Tibial artery (tissue), 4 donors: ENCODE results near the gene FKBP10.
A peak's percentile ranks its signal among the peaks of the same experiment; 100 is the strongest.

Source experiments
- DNase-seq, 2 donors: peaks; one replicate each; pipeline ENCODE4 v3.0.0-alpha.2; 2019
- H3K27ac ChIP-seq, 2 donors: fragments of 200-600 bp; sonication (generic) in 1 of 2; 1 replicate in 1 of 2; 2 replicates in 1 of 2; pipeline ENCODE4 v1.5.1; 2018 to 2019; ENCODE audit warnings: mild to moderate bottlenecking in 1 of 2
- H3K27me3 ChIP-seq, 2 donors: fragments of 200-600 bp; sonication (generic) in 1 of 2; one replicate each; pipeline versions ENCODE4 v1.5.1 to v1.6.0; 2016 to 2019
- H3K36me3 ChIP-seq, 3 donors: fragments of 200-600 bp; sonication (generic) in 2 of 3; one replicate each; pipeline ENCODE4 v1.5.1; 2016 to 2019; ENCODE audit warnings: mild to moderate bottlenecking in 2 of 3
- H3K4me1 ChIP-seq, 4 donors: fragments of 200-600 bp; sonication (generic) in 2 of 4; 1 replicate in 3 of 4; 2 replicates in 1 of 4; pipeline ENCODE4 v1.5.1; 2016 to 2019
- H3K4me3 ChIP-seq, 2 donors: fragments of 200-600 bp; sonication (generic) in 1 of 2; 1 replicate in 1 of 2; 2 replicates in 1 of 2; pipeline ENCODE4 v1.5.1; 2018 to 2019; ENCODE audit warnings: mild to moderate bottlenecking in 2 of 2
- H3K9me3 ChIP-seq, 3 donors: fragments of 200-600 bp; sonication (generic) in 1 of 3; one replicate each; pipeline ENCODE4 v1.5.1; 2016 to 2019
- intact Hi-C: fragments of 100-400 bp; cut with DNase I; formaldehyde crosslinking; loops from one replicate; pipeline ENCODE4 v1.15.0; 2023; ENCODE audit warnings: low total_unique reads
- TF ChIP-seq, protein P1 (sequence below), 2 experiments: fragments of 200-600 bp in 1 of 2; fragments of 450-650 bp in 1 of 2; IDR thresholded peaks; one replicate each; pipeline ENCODE4 v1.5.1; 2017 to 2019; ENCODE audit warnings: antibody characterized with exemption in 2 of 2, mild to moderate bottlenecking in 1 of 2, moderate library complexity in 1 of 2

The FKBP10 gene

DNA sequence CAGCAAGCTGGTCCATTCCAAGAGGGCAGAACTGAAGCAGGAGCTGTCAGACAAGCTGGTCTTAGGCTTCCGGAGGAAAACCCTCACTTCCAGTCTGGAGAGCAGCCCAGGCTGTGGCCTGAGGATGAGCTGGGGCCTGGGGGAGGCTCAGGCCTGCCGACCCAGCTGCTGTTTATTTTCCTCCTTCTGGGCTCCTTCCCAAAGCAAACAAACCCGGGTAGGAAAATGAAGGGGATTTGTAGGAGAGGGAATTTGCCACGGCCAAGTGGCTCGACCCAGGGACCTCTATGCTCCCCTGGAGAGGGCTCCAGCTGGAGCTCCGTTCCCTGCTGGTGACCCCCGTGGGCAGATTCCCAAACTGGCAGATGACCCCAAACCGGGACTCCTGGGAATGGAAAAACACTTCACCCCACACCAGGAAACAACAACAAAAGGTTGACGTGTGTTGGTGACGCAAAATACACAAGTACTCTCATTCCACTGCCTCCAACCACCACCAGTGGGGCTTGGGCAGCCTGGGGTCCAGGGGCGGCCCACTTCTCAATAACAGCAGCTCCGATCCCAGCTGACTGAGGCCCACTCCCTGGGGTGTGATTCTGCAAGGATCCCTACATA, 35.1 kb upstream of the FKBP10 start:
- intact Hi-C loops, result no loop called here
- Histone ChIP-seq H3K27ac (peak overlapping the region; percentile 30 to 50), H3K36me3 (peaks cover 0 to 8% (median 0%) of the 10 kb centered on the region in 3 donors), H3K4me1 (peaks cover 0 to 71% (median 21%) of the 10 kb centered on the region in 4 donors), H3K9me3 (no peaks in the 10 kb centered on the region), H3K4me3 (no peak overlapping the region), H3K27me3 (peaks cover 0 to 7% of the 10 kb centered on the region in 2 donors)
- TF ChIP-seq, protein P1, sequence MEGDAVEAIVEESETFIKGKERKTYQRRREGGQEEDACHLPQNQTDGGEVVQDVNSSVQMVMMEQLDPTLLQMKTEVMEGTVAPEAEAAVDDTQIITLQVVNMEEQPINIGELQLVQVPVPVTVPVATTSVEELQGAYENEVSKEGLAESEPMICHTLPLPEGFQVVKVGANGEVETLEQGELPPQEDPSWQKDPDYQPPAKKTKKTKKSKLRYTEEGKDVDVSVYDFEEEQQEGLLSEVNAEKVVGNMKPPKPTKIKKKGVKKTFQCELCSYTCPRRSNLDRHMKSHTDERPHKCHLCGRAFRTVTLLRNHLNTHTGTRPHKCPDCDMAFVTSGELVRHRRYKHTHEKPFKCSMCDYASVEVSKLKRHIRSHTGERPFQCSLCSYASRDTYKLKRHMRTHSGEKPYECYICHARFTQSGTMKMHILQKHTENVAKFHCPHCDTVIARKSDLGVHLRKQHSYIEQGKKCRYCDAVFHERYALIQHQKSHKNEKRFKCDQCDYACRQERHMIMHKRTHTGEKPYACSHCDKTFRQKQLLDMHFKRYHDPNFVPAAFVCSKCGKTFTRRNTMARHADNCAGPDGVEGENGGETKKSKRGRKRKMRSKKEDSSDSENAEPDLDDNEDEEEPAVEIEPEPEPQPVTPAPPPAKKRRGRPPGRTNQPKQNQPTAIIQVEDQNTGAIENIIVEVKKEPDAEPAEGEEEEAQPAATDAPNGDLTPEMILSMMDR (IDR thresholded peaks at IDR 0.05), result no peak
- DNase-seq, result peak in 1 of 2 donors; percentile 43

DNA sequence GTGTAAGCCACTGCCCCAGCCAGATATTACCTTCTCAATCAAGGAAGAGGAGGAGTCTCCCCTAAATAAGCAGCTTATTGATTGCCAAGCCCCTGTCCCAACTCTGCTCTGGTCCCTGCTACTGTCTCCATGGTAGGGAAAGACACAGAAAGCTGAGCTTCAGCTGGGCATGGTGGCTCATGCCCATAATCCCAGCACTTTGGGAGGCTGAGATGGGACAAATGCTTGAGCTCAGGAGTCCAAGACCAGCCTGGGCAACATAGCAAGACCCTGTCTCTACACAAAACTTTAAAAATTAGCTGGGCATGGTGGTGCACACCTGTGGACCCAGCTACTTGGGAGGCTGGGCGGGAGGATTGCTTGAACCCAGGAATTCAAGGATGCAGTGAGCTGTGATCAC, 32.9 kb upstream of the FKBP10 start:
- H3K27ac ChIP-seq, result no peak overlapping the region
- H3K27me3 ChIP-seq, result peaks cover 0 to 25% of the 10 kb centered on the region in 2 donors
- TF ChIP-seq, protein P1 (IDR thresholded peaks at IDR 0.05), result no peak
- peaks cover 0 to 68% (median 28%) of the 10 kb centered on the region in 4 donors for H3K4me1 ChIP-seq
- no peaks in the 10 kb centered on the region for H3K9me3 ChIP-seq
- DNase-seq, result no peak
- H3K36me3 ChIP-seq, result peaks cover 0 to 4% (median 0%) of the 10 kb centered on the region in 3 donors
- intact Hi-C loops, result no loop called here
- H3K4me3 ChIP-seq, result no peak overlapping the region

DNA sequence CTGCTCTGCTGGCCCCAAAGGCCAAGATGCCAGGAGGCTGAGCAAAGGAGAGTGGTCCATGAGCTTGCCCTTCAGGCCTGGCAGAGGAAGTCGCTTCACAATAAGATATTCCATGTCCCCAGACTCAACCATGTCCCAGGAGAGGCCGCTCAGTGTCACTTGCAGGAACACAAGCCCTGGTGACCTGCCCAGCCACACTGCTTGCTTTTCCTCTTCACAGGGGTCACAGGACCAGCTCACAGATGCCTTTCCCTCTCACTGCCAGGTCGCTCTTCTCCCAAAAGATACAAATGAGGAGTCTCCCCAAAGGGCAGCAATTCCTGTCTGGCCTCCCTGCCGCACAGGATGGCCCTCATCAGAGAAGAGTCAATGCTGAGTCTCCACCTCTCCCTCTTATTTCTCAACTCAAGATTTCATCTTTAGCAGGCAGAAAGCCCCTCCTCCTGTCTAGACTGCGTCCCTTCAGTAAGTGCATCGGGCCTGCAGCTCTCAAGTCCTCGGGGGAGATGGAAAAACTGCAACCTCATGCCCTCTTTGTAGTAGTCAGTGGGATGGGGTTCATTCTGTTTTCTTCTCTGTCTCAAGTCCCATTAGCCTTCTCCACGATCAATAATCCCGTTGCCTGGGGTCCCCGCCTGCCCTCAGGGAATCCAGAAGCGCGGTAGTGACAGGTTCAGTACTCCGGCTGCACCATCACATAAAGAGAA, 31.2 kb upstream of the FKBP10 start:
- peaks cover 0 to 40% of the 10 kb centered on the region in 2 donors for H3K27me3 ChIP-seq
- DNase-seq, result no peak
- H3K36me3 ChIP-seq, result peaks cover 0 to 4% (median 0%) of the 10 kb centered on the region in 3 donors
- intact Hi-C loops, result no loop called here
- peaks cover 0 to 66% (median 40%) of the 10 kb centered on the region in 4 donors for H3K4me1 ChIP-seq
- TF ChIP-seq, protein P1 (IDR thresholded peaks at IDR 0.05), result no peak
- no peaks in the 10 kb centered on the region for H3K9me3 ChIP-seq
- H3K4me3 ChIP-seq, result no peak overlapping the region
- H3K27ac ChIP-seq, result peak overlapping the region in 1 of 2 donors; percentile 11

DNA sequence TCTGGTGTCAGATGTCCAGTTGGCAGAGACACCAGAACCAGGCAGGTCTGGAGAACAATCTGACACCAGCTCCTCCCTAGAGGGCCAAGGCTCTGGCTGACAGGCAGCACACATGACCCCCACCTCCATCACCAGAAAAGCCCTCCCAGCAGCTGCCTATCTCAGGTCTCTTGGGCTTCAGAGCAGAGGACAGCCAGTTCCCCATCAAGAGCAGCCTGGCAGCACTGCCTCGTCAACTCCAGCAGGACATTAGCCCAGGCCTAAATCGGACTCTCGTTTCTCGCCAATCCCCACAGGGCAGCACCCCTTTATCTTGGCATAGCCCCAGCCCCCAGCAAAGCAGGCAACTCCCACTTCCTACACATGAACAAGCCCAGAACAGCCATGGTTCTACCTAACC, 30.7 kb upstream of the FKBP10 start:
- DNase-seq, result peak; percentile 49 to 76
- Histone ChIP-seq H3K27me3 (peaks cover 0 to 44% of the 10 kb centered on the region in 2 donors), H3K27ac (peak overlapping the region in 1 of 2 donors; percentile 21), H3K9me3 (no peaks in the 10 kb centered on the region), H3K4me3 (no peak overlapping the region), H3K4me1 (peaks cover 0 to 60% (median 36%) of the 10 kb centered on the region in 4 donors), H3K36me3 (peaks cover 0 to 1% (median 0%) of the 10 kb centered on the region in 3 donors)
- intact Hi-C loops, result no loop called here
- TF ChIP-seq, protein P1 (IDR thresholded peaks at IDR 0.05), result no peak

DNA sequence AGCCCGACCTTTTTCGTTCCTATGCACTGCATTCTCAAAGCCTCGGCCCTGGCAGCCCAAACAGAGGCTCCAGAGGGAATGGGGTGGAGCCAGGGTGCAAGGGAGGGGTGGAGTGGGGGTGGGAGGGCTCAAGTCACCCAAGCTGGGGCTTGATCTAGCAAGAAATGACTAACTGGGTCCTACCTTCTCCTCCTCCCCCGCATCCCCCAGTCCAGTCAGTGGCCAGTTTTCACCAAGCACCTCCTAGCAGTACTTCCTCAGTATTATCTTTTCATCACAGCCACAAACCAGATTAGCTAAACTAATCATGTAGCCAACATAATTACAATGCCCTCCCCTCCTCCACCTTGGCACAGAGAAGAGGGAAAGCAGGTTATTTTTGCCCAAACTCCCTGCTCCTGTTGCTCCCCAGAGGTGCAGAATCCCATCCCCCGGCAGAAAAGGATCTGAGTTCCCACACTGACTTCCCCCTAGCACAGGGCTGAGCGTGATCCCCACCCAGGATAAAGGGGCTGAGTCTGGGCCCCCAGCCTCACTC, 28.5 kb upstream of the FKBP10 start:
- Histone ChIP-seq H3K36me3 (no peaks in the 10 kb centered on the region), H3K4me1 (peaks cover 0 to 47% (median 26%) of the 10 kb centered on the region in 4 donors)
- no peak for DNase-seq

More for the DNA sequence above, 28.5 kb upstream of the FKBP10 start:
- intact Hi-C loops, result no loop called here
- Histone ChIP-seq H3K27me3 (peaks cover 0 to 44% of the 10 kb centered on the region in 2 donors), H3K27ac (no peak overlapping the region), H3K9me3 (no peaks in the 10 kb centered on the region), H3K4me3 (peak overlapping the region in 1 of 2 donors; percentile 72)
- TF ChIP-seq, protein P1 (IDR thresholded peaks at IDR 0.05), result no peak
